KOPT-K1 (cell line): ENCODE measurements around the gene SLC4A3.

Experiments used
- H3K27ac ChIP-seq: fragments of 200-600 bp; sonication (generic); 2 replicates; pipeline ENCODE4 v1.5.1; 2016; ENCODE audit warnings: antibody characterized with exemption, mild to moderate bottlenecking, low read depth, low read length; ENCODE audit not compliant: poor library complexity, severe bottlenecking
- H3K36me3 ChIP-seq: fragments of 200-600 bp; sonication (generic); 2 replicates; pipeline ENCODE4 v1.5.1; 2017; ENCODE audit warnings: antibody characterized with exemption, mild to moderate bottlenecking, low read length, moderate library complexity; ENCODE audit not compliant: insufficient read depth
- H3K9me3 ChIP-seq: fragments of 200-600 bp; sonication (generic); 2 replicates; pipeline ENCODE4 v1.5.1; 2017; ENCODE audit warnings: antibody characterized with exemption, low read length, mild to moderate bottlenecking; ENCODE audit not compliant: insufficient read depth, poor library complexity, severe bottlenecking

The SLC4A3 gene, protein sequence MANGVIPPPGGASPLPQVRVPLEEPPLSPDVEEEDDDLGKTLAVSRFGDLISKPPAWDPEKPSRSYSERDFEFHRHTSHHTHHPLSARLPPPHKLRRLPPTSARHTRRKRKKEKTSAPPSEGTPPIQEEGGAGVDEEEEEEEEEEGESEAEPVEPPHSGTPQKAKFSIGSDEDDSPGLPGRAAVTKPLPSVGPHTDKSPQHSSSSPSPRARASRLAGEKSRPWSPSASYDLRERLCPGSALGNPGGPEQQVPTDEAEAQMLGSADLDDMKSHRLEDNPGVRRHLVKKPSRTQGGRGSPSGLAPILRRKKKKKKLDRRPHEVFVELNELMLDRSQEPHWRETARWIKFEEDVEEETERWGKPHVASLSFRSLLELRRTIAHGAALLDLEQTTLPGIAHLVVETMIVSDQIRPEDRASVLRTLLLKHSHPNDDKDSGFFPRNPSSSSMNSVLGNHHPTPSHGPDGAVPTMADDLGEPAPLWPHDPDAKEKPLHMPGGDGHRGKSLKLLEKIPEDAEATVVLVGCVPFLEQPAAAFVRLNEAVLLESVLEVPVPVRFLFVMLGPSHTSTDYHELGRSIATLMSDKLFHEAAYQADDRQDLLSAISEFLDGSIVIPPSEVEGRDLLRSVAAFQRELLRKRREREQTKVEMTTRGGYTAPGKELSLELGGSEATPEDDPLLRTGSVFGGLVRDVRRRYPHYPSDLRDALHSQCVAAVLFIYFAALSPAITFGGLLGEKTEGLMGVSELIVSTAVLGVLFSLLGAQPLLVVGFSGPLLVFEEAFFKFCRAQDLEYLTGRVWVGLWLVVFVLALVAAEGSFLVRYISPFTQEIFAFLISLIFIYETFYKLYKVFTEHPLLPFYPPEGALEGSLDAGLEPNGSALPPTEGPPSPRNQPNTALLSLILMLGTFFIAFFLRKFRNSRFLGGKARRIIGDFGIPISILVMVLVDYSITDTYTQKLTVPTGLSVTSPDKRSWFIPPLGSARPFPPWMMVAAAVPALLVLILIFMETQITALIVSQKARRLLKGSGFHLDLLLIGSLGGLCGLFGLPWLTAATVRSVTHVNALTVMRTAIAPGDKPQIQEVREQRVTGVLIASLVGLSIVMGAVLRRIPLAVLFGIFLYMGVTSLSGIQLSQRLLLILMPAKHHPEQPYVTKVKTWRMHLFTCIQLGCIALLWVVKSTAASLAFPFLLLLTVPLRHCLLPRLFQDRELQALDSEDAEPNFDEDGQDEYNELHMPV

GRCh38 chr2:219627103-219628100 is at the start of gene SLC4A3:
Gene SLC4A3 (plus strand): TSS chr2:219627630. CDS start chr2:219627993, 363 bp downstream.
- Histone ChIP-seq H3K36me3 (no peaks in the 10 kb centered on the region), H3K9me3 (no peaks in the 10 kb centered on the region), H3K27ac (no peak within 1 kb of the TSS)

GRCh38 chr2:219578811-219579613 is 48.4 kb upstream of the SLC4A3 start:
- H3K9me3 ChIP-seq = no peaks in the 10 kb centered on the region
- H3K36me3 ChIP-seq = no peaks in the 10 kb centered on the region
- H3K27ac ChIP-seq = no peak overlapping the region

GRCh38 chr2:219581346-219581745 is 46.1 kb upstream of the SLC4A3 start:
- no peak overlapping the region for H3K27ac ChIP-seq
- no peaks in the 10 kb centered on the region for H3K36me3 ChIP-seq
- no peaks in the 10 kb centered on the region for H3K9me3 ChIP-seq

GRCh38 chr2:219591091-219591490 is 36.3 kb upstream of the SLC4A3 start:
- Histone ChIP-seq H3K36me3 (no peaks in the 10 kb centered on the region), H3K9me3 (no peaks in the 10 kb centered on the region), H3K27ac (no peak overlapping the region)

GRCh38 chr2:219592736-219593135 is 34.7 kb upstream of the SLC4A3 start:
- no peaks in the 10 kb centered on the region for H3K36me3 ChIP-seq
- no peaks in the 10 kb centered on the region for H3K9me3 ChIP-seq
- no peak overlapping the region for H3K27ac ChIP-seq

DNA sequence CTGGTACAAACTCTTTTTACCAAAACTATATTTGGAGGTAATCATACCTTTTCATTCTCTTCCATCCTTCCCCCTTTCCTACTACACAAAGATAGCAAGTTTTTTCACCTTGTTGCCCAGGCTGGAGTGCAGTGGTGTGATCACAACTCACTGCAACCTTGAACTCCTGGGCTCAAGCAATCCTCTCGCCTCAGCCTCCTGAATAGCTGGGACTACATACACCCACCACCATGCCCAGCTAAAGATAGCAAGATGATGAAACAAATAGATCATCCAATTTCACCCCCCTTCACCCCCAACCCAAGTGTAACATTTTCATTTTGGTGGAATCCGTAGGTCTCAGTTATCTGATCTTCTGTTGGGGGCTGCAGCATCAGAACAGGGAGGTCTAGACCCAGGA is 34.3 kb upstream of the SLC4A3 start:
- H3K27ac ChIP-seq = no peak overlapping the region
- no peaks in the 10 kb centered on the region for H3K9me3 ChIP-seq
- H3K36me3 ChIP-seq = no peaks in the 10 kb centered on the region

DNA sequence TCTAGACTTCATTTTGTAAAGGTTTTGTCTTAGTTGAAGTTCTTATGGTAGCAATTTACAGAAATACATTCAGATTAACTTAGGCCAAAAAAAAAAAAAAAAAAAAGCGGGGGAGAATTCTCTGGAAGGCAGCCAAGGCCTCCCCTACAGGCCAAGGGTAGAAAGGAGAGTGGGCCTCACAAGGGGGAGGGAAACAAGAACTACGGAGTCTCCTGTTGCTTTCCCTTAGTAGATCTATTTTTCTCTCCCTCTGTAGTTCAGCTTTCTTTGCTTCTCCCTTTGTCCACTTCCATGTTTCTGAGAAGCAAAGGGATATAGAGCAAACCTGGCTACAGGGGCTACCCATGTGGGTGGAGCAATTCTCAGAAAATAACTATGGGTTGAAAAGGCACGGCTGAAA is 32.2 kb upstream of the SLC4A3 start:
- Histone ChIP-seq H3K9me3 (no peaks in the 10 kb centered on the region), H3K36me3 (no peaks in the 10 kb centered on the region), H3K27ac (no peak overlapping the region)

GRCh38 chr2:219596954-219597551 is 30.4 kb upstream of the SLC4A3 start:
- no peaks in the 10 kb centered on the region for H3K9me3 ChIP-seq
- H3K27ac ChIP-seq = peak overlapping the region; percentile 82
- peaks cover 9% of the 10 kb centered on the region; the same call in 1 of the 2 replicates for H3K36me3 ChIP-seq

DNA sequence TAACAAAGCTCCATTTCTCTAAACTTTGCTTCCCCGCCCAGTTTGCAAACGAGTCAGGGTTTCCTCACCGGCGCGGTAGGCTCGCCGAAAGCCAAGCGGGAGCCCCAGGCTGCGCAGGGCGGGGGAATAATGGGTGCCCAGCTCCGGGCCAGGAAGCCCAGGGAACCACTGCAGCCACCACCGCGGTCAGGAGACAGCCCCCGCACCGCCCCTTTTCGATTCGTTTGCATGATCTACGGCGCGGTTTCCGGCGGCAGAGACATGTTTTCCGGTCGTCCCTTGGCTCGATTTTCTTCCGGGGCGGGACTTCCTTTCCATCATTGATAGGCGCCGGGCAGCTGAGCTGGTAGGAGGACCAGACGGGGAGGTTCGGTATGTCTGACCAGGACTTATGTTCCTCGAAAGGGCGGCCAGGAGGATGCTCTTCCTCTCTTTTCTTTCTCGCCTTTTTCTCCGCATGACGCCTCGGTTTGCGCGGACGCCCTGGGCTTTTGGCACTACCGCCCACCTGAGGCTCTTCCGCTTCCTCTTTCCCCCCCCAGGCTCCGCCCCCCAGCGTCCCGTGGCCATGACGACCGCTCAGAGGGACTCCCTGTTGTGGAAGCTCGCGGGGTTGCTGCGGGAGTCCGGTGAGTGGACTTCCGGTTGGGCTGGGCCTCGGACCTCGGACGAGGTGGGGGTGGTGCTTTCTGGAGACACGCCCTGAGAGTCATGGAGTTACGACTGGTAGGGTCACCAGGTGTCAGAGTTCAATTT is 29.7 kb upstream of the SLC4A3 start, which contains the start of gene STK11IP:
Gene STK11IP (plus strand): TSS at position 306 of the 756 bp plus-strand sequence. CDS start 263 bp downstream, at position 569.
- H3K36me3 ChIP-seq = peaks cover 16% of the 10 kb centered on the region; the same call in 1 of the 2 replicates
- H3K27ac ChIP-seq = peak within 1 kb of the TSS; percentile 82
- no peaks in the 10 kb centered on the region for H3K9me3 ChIP-seq

DNA sequence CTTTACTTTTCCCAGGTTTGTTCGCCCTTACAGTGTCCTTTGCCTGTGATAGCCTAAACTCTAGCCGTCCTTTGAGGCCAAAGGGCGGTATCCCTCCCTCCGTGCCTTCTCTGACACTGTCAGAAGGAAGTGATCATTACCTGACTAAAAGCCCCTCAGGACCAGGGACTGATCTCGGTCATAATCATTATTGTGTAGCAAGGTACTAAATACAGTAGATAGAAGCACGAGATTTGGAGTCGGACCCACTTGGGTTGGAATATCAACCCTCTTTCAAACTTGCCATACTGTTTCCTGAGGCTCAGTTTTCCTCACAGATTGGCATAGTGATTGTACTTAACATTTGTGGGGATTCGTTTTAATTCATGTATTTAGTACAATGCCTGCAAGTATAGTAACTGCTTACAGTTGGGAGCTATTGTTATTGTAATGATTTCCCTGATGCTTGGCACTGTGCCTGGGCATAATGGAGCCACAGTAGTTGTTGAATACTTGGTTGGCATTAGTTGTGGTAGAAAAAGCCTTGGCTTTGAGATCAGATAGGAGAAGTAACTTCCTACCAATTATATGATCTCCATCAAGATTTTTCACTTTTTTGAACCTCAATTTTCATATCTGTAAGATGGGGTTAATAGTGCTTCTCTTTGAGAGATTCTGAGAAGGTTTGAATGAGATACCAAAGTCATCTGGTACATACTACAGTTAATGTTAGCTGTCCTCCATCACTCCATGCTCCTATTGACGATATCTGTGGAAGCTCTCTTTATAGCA is 28.9 kb upstream of the SLC4A3 start:
- peaks cover 18% of the 10 kb centered on the region; the same call in 1 of the 2 replicates for H3K36me3 ChIP-seq
- peak overlapping the region; percentile 82 for H3K27ac ChIP-seq

GRCh38 chr2:219603771-219604170 is 23.7 kb upstream of the SLC4A3 start:
- no peak overlapping the region for H3K27ac ChIP-seq

More for the DNA sequence above, 28.9 kb upstream of the SLC4A3 start:
- H3K9me3 ChIP-seq = no peaks in the 10 kb centered on the region

DNA sequence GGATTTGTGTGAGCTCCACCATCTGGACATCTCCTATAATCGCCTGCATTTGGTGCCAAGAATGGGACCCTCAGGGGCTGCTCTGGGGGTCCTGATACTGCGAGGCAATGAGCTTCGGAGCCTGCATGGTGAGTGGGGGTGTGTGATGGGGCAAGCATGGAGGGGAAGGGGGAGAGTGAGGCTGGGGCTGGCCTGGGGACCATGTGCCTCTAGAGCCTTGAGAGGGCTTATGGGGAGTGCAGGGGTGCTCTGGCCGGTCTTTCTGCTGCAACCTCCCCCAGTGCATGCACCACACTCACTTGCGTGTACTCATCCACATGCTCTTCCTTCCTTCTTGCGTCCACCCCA is 21.8 kb upstream of the SLC4A3 start:
- Histone ChIP-seq H3K27ac (no peak overlapping the region), H3K36me3 (peaks cover 48% of the 10 kb centered on the region), H3K9me3 (no peaks in the 10 kb centered on the region)

More at GRCh38 chr2:219603771-219604170, 23.7 kb upstream of the SLC4A3 start:
- H3K9me3 ChIP-seq = no peaks in the 10 kb centered on the region
- H3K36me3 ChIP-seq = peaks cover 41% of the 10 kb centered on the region; the same call in 1 of the 2 replicates
